HG03139 (cell line): ENCODE data around the gene LGALS9B.
"Not testable (repeated sequence)": the region's sequence is repeated elsewhere in the genome, so short reads cannot be mapped to it uniquely, and the experiment has no call there.

Source experiments
- ATAC-seq: cut with Tn5 transposase; IDR thresholded peaks from one replicate; pipeline ENCODE4 v1.9.1; 2021; ENCODE audit not compliant: unreplicated experiment

The LGALS9B gene

DNA sequence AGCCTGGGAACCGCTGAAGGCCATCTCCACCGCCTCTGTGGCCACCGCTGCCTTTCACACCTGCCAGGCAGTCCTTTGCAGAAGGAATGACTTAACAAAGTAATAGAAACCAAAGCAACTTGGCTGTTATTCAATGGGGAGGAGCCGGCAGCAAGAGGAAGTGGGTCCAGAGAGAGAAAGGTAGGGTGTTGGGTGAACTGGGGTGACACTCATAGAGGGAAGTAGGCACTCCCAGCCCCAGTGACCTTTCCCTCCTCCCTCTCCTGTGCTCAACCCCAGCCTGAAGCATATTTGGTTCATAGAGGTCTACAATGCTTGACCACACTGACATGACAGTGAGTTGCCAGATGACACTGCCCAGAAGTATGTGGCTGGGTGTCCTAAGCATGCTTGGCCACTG, at the start of gene LGALS9B:
LGALS9B (minus strand) TSS at position 93 of the 400 bp plus-strand sequence; CDS start at position 24, 69 bp downstream.
- peak; percentile 77 for ATAC-seq

GRCh38 chr17:20516986-20517385, 49.6 kb upstream of the LGALS9B start:
- not testable (repeated sequence) for ATAC-seq

- ATAC-seq, result not testable (repeated sequence)
Measured at GRCh38 chr17:20515099-20515498, 47.8 kb upstream of the LGALS9B start.

DNA sequence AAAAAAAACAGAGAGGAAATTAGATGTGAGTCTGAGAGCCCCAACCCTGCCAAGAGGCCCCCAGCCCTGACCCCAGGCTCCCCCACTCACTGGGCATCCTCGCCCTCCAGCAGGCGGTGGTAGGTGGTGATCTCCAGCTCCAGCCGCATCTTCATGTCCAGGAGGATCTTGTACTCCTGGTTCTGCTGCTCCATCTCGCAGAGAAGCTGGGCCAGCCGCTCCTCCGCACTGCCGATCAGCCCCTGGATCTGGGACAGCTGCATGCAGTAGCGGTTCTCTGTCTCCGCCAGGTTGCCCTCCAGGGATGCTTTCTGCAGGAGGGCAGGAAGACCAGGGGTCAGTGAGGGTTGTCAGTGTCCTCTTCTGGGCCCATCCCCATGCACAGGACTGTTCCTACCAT, 46.2 kb upstream of the LGALS9B start:
- ATAC-seq, result not testable (repeated sequence)

- ATAC-seq, result not testable (repeated sequence)
Measured at GRCh38 chr17:20512378-20512777, 45.0 kb upstream of the LGALS9B start.

- not testable (repeated sequence) for ATAC-seq
Measured at GRCh38 chr17:20511778-20512177, 44.4 kb upstream of the LGALS9B start.

GRCh38 chr17:20505333-20505732, 38.0 kb upstream of the LGALS9B start:
- not testable (repeated sequence) for ATAC-seq

GRCh38 chr17:20504388-20505066, 37.2 kb upstream of the LGALS9B start:
- not testable (repeated sequence) for ATAC-seq

DNA sequence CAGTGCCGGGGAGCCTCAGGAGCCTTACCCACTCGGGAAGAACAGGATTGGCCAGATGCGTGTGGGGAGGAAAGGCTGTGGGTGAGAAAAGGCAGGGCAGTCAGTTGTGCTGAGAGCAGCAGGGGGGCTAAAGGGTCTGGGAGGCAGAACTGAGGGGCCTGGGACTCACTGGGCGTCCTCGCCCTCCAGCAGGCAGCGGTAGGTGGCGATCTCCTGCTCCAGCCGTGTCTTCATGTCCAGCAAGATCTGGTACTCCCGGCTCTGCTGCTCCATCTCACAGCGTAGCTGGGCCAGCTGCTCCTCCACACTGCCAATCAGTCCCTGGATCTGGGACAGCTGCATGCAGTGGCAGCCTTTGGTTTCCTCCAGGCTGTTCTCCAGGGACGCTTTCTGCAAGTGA, 34.6 kb upstream of the LGALS9B start:
- not testable (repeated sequence) for ATAC-seq

- not testable (repeated sequence) for ATAC-seq
Measured at GRCh38 chr17:20500346-20500745, 33.0 kb upstream of the LGALS9B start.

GRCh38 chr17:20495420-20495819, 28.1 kb upstream of the LGALS9B start:
- ATAC-seq, result not testable (repeated sequence)

DNA sequence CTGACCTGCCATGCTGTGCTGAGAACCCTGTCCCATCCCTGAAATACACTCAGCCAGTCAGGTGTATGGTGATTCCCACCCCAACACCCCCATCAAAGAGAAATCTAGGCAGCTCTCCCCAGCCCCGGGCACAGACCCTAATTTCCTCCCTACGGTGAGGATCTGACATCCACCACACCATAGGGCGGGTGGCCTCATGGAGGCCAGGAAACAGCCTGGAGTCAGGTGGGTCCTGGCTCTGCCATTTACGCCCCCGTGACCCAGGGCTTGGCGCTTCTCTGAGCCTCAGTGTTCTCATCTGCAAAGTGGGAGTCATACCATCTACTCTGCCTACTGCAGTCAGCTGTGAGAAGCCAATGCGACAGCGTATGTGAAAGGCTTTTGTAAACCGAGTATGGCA, 27.4 kb upstream of the LGALS9B start:
- ATAC-seq, result not testable (repeated sequence)

DNA sequence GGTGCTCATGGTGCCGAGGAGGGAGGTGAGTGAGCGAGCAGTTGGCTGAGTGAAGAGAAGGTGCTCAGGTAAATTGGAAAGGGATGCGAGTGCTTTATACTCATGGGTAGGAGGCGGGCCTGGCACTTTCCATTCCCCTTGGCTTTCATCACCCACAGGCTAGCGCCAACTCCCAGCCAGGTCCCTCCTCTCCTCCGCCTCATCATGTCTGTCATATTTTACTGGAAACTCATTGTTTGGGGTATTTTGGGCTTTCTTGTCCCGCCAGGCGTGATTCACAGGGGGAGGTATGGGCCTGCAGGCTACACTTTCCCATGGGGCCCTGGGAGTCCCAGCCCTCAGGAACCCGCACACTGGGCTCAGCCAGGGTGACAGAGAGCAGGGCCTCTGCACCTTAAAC, 26.8 kb upstream of the LGALS9B start:
- not testable (repeated sequence) for ATAC-seq

DNA sequence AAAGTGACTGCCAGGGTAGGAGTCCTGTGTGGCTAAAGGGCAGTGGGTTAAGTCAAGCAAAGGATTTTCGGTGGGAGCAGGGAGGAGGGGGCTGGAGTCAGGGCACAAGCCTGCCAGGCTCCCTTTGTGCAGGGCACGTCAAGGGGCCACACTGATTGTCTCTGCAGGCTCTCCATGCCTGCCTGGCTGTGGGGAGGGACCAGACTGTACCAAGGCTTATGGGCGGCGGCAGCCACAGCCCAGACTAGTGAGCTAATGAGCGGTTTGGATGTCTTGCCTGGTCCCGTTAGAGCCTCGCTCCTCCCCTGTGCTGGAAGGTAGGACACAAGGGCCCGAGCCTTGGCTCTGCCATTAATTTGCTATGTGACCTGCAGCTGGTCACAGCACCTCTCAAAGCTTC, 25.6 kb upstream of the LGALS9B start:
- ATAC-seq, result not testable (repeated sequence)

DNA sequence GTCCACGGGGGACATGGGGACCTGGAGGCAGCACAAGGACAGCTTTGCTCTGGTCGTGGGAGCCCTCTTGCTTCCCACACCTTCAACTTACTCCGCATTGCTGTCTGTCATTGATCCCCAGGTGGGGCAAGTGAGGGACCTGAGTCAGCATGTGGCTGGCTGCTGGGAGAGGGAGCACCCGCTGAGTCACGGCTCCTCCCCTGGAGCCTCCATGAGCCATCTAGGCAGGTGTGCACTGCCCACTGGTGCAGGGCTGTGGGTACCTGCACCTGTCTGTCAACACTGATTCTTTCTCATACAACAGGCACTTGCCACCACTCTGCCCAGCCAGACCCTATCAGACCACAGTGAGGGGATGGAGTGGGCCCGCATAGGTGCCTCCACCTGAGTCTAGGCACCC, 24.8 kb upstream of the LGALS9B start:
- ATAC-seq, result not testable (repeated sequence)

GRCh38 chr17:20484930-20485329, 17.6 kb upstream of the LGALS9B start:
- not testable (repeated sequence) for ATAC-seq

DNA sequence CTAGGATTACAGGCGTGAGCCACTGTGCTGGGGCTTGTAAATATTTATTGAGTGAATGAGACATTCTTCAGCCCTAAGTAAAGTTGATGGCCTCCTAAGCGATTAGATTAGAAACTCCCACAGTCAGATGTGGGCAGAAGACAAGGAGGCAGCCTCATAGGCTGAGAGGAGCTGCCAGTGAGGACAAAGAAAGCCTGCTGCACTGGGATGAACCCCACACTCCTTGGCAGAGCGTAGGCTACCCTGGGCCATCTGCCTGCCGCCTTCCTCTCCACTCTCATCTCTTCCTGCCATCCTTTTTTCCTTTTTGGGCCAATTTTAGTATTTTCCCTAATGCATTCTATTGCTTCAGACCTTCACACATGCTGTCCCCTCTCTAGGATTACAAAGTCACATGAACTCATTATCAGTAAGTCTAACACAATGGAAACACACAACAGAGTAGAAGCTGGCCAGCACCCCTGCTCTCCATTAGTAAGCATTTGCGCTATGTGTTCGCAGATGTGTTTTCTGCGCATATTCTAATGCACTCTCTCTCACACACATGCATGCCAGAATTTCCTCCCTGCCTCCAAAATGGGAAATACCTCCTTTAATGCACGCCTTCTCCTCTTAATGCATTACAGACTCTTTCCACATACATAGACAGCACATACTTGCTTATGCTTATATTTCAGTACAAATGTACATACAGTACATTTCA, 12.7 kb upstream of the LGALS9B start:
- not testable (repeated sequence) for ATAC-seq

GRCh38 chr17:20477398-20478071, 10.2 kb upstream of the LGALS9B start:
- not testable (repeated sequence) for ATAC-seq

GRCh38 chr17:20475137-20475831, 7.9 kb upstream of the LGALS9B start:
- not testable (repeated sequence) for ATAC-seq

DNA sequence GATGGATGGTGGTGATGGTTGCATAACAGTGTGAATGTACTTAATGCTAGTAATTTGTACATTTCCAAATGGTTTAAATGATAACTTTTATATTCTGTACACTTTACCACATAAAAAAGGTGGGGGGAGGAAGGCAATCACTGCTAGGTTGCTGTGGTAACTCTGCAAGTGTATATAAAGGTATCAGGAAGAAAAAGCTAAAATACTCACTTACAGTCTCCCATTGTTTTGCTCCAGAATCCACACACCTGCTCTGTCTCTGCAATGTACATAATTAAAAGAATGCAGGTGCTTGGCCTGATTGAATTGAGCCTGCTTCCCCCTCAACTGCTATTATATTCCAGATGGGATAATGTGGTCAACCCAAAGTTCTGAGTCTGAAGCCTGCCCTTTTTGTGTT, 6.7 kb upstream of the LGALS9B start:
- not testable (repeated sequence) for ATAC-seq

- not testable (repeated sequence) for ATAC-seq
Measured at GRCh38 chr17:20469946-20470345, 2.6 kb upstream of the LGALS9B start.
